ENCODE results near the gene CEMP1.

CEMP1 gene

GRCh38 chr16:2500430-2500917 is 30.7 kb downstream of the CEMP1 start:
- DNase-seq = peak; percentile 35

GRCh38 chr16:2499890-2500429 is 31.2 kb downstream of the CEMP1 start:
- DNase-seq = no peak

- no peak for DNase-seq
Measured at GRCh38 chr16:2499454-2499853, 31.8 kb downstream of the CEMP1 start.

DNA sequence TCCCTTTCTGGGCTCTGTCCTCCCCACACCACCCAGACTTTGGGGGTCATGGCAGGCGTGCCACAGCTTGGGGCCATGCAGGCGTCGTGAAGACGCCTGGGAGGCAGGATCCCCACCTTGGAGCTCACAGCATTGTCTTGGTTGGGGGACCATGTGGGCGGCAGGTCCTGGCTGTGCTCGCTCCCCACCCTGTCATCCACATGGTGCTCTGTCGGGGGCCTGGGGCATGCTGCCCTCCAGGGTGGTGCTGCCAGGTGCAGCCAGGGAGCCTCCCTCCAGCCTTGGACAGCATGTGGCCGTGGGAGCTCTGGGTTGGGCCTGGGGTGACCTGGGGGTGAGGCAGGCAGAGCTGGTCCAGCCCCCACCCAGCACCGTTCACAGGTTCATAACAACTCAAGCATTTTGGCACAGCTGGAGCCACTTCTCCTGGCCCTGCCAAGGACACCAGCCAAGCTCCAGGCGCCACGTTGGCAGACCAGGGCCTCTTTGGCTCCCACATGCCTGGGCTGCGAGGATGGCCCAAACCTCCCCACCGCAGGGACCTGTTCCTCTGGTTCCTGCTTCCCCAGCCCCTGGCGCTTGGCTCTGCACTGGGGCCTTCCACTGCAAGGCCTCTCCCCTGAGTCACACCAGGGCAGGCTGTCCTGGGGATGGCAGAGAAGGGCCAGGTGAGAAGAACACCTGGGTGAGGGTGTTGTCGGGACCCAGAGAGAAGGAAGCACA is 32.5 kb downstream of the CEMP1 start:
- DNase-seq = no peak

GRCh38 chr16:2497695-2498484 is 33.3 kb downstream of the CEMP1 start:
- DNase-seq = no peak

GRCh38 chr16:2497116-2497630 is 34.0 kb downstream of the CEMP1 start:
- no peak for DNase-seq

- no peak for DNase-seq
Measured at GRCh38 chr16:2496223-2497115, 34.7 kb downstream of the CEMP1 start.

- no peak for DNase-seq
Measured at GRCh38 chr16:2495041-2495440, 36.2 kb downstream of the CEMP1 start.

DNA sequence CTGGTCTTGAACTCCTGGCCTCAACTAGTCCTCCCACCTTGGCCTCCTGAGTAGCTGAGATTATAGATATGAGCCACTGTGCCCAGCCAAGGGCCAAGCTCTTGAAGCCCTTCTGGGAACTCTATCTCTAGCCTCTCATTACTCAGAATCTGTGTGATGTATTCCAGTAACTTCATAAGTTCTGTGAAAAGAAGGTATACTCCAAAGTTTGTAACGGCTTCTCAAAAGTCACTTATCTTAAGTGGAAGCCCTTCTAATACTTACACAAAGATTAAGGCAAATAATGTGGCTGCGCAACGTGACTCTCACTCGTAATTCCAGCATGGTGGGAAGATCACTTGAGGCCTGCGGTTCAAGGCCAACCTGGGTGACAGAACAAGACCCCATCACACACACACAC is 36.6 kb downstream of the CEMP1 start:
- DNase-seq = no peak

GRCh38 chr16:2493605-2494004 is 37.6 kb downstream of the CEMP1 start:
- DNase-seq = no peak

GRCh38 chr16:2492292-2492691 is 38.9 kb downstream of the CEMP1 start:
- DNase-seq = no peak

- peak; percentile 71 for DNase-seq
Measured at GRCh38 chr16:2490190-2491105, 40.8 kb downstream of the CEMP1 start.

DNA sequence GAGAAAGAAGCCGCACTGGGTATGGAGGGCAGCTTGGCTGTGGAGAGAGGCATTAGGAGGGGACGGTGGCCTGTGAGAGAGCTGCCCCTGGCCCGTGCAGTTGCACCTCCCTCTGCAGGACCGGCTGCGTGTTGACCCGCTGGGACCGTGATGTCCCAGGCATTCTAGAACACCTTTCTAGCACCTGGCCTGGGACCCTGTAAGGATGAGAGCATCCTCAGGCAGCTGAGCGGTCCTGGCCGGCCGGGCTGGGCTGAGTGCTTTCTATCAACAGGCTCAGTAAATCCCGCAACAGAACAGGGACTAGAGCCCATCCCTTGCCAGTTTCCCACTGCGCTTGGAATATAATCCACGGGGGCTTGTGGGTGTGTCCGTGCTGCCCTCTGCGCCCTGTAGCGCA is 41.6 kb downstream of the CEMP1 start:
- DNase-seq = no peak

- no peak for DNase-seq
Measured at GRCh38 chr16:2487903-2488531, 43.2 kb downstream of the CEMP1 start.

- no peak for DNase-seq
Measured at GRCh38 chr16:2487517-2487842, 43.7 kb downstream of the CEMP1 start.

- DNase-seq = no peak
Measured at GRCh38 chr16:2486645-2487516, 44.3 kb downstream of the CEMP1 start.

GRCh38 chr16:2485811-2486507 is 45.2 kb downstream of the CEMP1 start:
- no peak for DNase-seq

DNA sequence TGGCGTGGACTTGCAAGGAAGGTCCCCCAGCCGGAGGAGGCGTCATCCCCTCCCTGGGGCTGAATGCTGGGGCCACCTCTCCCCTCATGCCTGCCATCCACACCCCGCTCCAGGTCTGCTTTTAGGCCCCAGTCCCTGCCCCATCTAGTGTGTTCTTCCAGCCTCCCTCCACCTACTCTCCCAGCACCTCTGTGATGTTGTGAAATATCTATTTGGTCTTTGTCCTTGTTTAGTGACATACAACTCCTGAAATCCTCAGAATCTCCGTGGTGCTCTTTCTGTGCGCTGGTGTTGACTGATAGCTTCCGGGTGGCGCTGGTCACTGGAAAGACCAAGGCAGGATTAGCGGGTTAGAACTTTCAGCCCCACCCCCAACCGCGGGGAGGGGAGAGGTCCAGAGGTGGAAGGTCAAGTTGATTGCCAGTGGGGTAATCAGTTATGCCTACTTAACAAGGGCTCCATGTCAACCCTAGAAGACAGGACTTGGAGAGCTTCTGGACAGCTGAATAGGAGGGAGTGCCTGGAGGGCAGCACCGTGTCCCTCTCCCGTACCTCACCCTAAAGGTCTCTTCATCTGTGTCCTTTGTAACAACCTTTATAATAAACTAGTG is 46.2 kb downstream of the CEMP1 start:
- no peak for DNase-seq

Data from DMS53 (cell line).